ENCODE results near the gene PAX6. TPM values are rescaled to one million over a fixed set of nuclear protein-coding genes. Genes with fewer than 3 reads are reported as not detected.

PAX6 gene
- total RNA-seq, 4 donors from 2014 or later = 0.08 to 1.1 (median 0.55) TPM

DNA sequence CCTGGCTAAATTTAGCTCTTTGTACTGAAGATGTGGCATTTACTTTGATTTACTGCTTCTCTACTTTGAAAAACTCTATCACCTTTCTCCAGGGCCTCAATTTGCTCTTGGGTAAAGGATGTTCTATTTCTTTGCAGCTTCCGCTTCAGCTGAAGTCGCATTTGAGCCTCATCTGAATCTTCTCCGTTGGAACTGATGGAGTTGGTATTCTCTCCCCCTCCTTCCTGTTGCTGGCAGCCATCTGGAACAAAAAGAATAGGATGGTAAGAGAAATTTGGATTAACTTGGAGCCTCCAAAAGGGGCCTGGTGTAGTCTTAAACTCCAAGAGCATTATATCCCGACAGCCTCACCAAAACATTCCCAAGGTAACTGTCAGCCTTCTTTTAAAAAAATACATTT lies 16.6 kb downstream of the PAX6 start:
- WGBS, 2 donors (ENCODE audit: low coverage in 1 of 2) = 96 to 97% methylated on average over 3 to 4 of the region's 4 CpGs
- no peaks in the 10 kb centered on the region for H3K36me3 ChIP-seq
- H3K4me3 ChIP-seq = no peak overlapping the region
- TF ChIP-seq EP300 (IDR thresholded peaks at IDR 0.05) (no peak), POLR2A (IDR thresholded peaks at IDR 0.05) (no peak), POLR2AphosphoS5 (IDR thresholded peaks at IDR 0.05) (no peak)
- TF ChIP-seq, protein P1, sequence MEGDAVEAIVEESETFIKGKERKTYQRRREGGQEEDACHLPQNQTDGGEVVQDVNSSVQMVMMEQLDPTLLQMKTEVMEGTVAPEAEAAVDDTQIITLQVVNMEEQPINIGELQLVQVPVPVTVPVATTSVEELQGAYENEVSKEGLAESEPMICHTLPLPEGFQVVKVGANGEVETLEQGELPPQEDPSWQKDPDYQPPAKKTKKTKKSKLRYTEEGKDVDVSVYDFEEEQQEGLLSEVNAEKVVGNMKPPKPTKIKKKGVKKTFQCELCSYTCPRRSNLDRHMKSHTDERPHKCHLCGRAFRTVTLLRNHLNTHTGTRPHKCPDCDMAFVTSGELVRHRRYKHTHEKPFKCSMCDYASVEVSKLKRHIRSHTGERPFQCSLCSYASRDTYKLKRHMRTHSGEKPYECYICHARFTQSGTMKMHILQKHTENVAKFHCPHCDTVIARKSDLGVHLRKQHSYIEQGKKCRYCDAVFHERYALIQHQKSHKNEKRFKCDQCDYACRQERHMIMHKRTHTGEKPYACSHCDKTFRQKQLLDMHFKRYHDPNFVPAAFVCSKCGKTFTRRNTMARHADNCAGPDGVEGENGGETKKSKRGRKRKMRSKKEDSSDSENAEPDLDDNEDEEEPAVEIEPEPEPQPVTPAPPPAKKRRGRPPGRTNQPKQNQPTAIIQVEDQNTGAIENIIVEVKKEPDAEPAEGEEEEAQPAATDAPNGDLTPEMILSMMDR (IDR thresholded peaks at IDR 0.05) = no peak
- H3K27ac ChIP-seq = no peak overlapping the region
- peaks cover 0 to 33% (median 12%) of the 10 kb centered on the region in 3 donors for H3K4me1 ChIP-seq
- peaks cover 35% of the 10 kb centered on the region for H3K27me3 ChIP-seq
- ATAC-seq = no peak
- H3K9me3 ChIP-seq = no peaks in the 10 kb centered on the region

DNA sequence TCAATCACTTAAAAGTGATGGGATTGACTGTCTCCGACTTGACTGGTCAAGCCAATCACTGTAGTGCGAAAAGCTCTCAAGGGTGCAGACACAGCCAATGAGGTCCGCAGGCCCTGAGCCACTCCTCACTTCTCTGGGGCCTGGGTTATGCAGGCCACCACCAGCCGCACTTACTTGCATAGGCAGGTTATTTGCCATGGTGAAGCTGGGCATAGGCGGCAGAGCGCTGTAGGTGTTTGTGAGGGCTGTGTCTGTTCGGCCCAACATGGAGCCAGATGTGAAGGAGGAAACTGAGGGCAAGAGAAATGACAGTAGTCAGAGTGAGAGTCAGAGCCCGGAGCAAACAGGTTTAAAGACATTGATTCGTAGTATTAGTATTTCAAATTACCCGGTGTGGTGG lies 17.9 kb downstream of the PAX6 start:
- peaks cover 22% of the 10 kb centered on the region for H3K27me3 ChIP-seq
- 95 to 98% methylated on average over 7 to 10 of the region's 10 CpGs for WGBS, 2 donors (ENCODE audit: low coverage in 1 of 2)
- H3K4me1 ChIP-seq = peaks cover 0 to 20% (median 0%) of the 10 kb centered on the region in 3 donors
- no peaks in the 10 kb centered on the region for H3K9me3 ChIP-seq
- no peak overlapping the region for H3K4me3 ChIP-seq
- TF ChIP-seq, protein P1 (IDR thresholded peaks at IDR 0.05) = no peak
- no peak for TF ChIP-seq POLR2A (IDR thresholded peaks at IDR 0.05)
- no peak for TF ChIP-seq EP300 (IDR thresholded peaks at IDR 0.05)
- no peak for TF ChIP-seq POLR2AphosphoS5 (IDR thresholded peaks at IDR 0.05)
- no peaks in the 10 kb centered on the region for H3K36me3 ChIP-seq
- H3K27ac ChIP-seq = no peak overlapping the region
- ATAC-seq = no peak

DNA sequence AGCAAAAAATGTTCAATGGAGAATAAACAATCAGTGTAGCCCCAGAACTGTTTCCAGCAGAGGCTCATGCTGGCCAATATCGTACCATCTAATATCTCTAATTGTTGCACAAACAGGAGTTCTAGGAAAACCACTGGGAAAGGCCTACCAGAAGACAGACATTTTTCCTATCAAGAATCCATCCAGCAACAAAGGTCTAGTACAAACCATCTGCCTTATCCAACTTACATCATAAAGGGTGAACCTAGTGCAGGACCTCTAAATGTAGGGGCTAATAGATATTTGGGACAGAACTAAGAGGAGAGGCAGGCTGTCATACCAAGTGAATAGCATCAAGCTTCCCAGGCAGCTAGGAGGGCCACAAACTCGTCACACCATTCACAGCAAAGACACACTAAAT lies 18.7 kb downstream of the PAX6 start:
- Histone ChIP-seq H3K4me1 (peaks cover 0 to 12% (median 0%) of the 10 kb centered on the region in 3 donors), H3K36me3 (no peaks in the 10 kb centered on the region), H3K4me3 (no peak overlapping the region), H3K9me3 (no peaks in the 10 kb centered on the region), H3K27me3 (peaks cover 14% of the 10 kb centered on the region), H3K27ac (no peak overlapping the region)
- WGBS, 2 donors (ENCODE audit: low coverage in 1 of 2) = 70 to 73% methylated on average over 2 of the region's 2 CpGs
- no peak for ATAC-seq
- TF ChIP-seq POLR2A (IDR thresholded peaks at IDR 0.05) (no peak), EP300 (IDR thresholded peaks at IDR 0.05) (no peak), POLR2AphosphoS5 (IDR thresholded peaks at IDR 0.05) (no peak)
- TF ChIP-seq, protein P1 (IDR thresholded peaks at IDR 0.05) = no peak

DNA sequence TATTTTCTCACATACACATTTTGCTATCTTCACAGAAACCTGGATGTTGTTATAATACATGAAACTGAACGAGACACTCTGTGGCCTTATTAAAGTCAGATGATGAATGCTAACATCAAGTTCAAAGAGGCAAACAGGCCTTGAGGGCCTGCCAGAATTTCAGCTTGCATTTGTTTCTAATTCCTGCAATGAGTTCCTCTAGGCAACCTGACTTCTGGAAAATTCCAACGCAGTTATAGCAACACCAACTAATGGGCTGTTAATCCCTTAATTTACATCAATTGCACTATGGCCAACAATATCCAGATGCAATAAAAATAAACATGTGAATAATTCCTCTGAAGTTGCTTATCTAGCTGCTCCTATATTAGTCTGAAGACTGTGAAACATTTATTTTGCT lies 19.1 kb downstream of the PAX6 start:
- WGBS, 2 donors (ENCODE audit: low coverage in 1 of 2) = 40 to 58% methylated on average over 2 of the region's 2 CpGs
- no peaks in the 10 kb centered on the region for H3K9me3 ChIP-seq
- H3K27ac ChIP-seq = no peak overlapping the region
- no peak overlapping the region for H3K4me3 ChIP-seq
- H3K4me1 ChIP-seq = peaks cover 0 to 10% (median 0%) of the 10 kb centered on the region in 3 donors
- ATAC-seq = no peak
- no peak for TF ChIP-seq POLR2AphosphoS5 (IDR thresholded peaks at IDR 0.05)
- TF ChIP-seq, protein P1 (IDR thresholded peaks at IDR 0.05) = no peak
- TF ChIP-seq POLR2A (IDR thresholded peaks at IDR 0.05) = no peak
- no peak for TF ChIP-seq EP300 (IDR thresholded peaks at IDR 0.05)
- H3K36me3 ChIP-seq = no peaks in the 10 kb centered on the region
- peaks cover 10% of the 10 kb centered on the region for H3K27me3 ChIP-seq

DNA sequence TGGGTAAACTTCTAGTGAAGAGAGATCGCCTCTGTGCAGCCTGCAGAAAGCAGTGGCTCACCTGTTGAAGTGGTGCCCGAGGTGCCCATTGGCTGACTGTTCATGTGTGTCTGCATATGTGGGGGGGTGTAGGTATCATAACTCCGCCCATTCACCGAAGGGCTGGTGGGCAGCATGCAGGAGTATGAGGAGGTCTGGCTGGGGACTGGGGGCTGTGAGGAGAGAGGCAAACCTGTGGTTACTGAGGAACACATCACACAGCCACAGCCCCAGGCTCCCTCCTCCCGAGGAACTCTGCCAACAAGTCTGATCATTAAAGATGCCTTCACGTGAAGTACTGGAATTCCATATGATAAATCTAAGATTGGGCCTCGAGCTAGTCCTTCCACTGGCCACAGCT lies 20.5 kb downstream of the PAX6 start:
- no peak for TF ChIP-seq EP300 (IDR thresholded peaks at IDR 0.05)
- TF ChIP-seq POLR2AphosphoS5 (IDR thresholded peaks at IDR 0.05) = no peak
- no peak for TF ChIP-seq POLR2A (IDR thresholded peaks at IDR 0.05)
- TF ChIP-seq, protein P1 (IDR thresholded peaks at IDR 0.05) = no peak
- no peak for ATAC-seq
- H3K27me3 ChIP-seq = no peaks in the 10 kb centered on the region
- no peak overlapping the region for H3K4me3 ChIP-seq
- no peak overlapping the region for H3K27ac ChIP-seq
- H3K4me1 ChIP-seq = peaks cover 0 to 10% (median 0%) of the 10 kb centered on the region in 3 donors
- no peaks in the 10 kb centered on the region for H3K36me3 ChIP-seq
- 40 to 80% methylated on average over 1 to 3 of the region's 7 CpGs for WGBS, 2 donors (ENCODE audit: low coverage in 1 of 2)
- no peaks in the 10 kb centered on the region for H3K9me3 ChIP-seq
